GM19035 (cell line): Measurements from ENCODE around the gene MICAL3.

Source experiments
- ATAC-seq: cut with Tn5 transposase; IDR thresholded peaks from one replicate; pipeline ENCODE4 v1.9.1; 2021; ENCODE audit not compliant: unreplicated experiment

MICAL3 gene

GRCh38 chr22:17955590-17956379 is 68.6 kb downstream of the MICAL3 start:
- ATAC-seq: no peak

- no peak for ATAC-seq
Observed at GRCh38 chr22:17954860-17955587, 69.3 kb downstream of the MICAL3 start.

- ATAC-seq: no peak
Observed at GRCh38 chr22:17954200-17954859, 70.0 kb downstream of the MICAL3 start.

GRCh38 chr22:17953147-17953546 is 71.2 kb downstream of the MICAL3 start:
- ATAC-seq: no peak

- no peak for ATAC-seq
Observed at GRCh38 chr22:17952273-17952801, 72.0 kb downstream of the MICAL3 start.

- ATAC-seq: no peak
Observed at GRCh38 chr22:17951315-17951714, 73.0 kb downstream of the MICAL3 start.

- ATAC-seq: no peak
Observed at GRCh38 chr22:17950651-17951214, 73.6 kb downstream of the MICAL3 start.

GRCh38 chr22:17949642-17950473 is 74.5 kb downstream of the MICAL3 start:
- no peak for ATAC-seq

- ATAC-seq: no peak
Observed at GRCh38 chr22:17948101-17948500, 76.3 kb downstream of the MICAL3 start.

GRCh38 chr22:17946662-17947367 is 77.5 kb downstream of the MICAL3 start:
- ATAC-seq: no peak

- no peak for ATAC-seq
Observed at GRCh38 chr22:17945888-17946648, 78.3 kb downstream of the MICAL3 start.

- ATAC-seq: no peak
Observed at GRCh38 chr22:17945156-17945887, 79.0 kb downstream of the MICAL3 start.

GRCh38 chr22:17944256-17944655 is 80.1 kb downstream of the MICAL3 start:
- no peak for ATAC-seq

- ATAC-seq: no peak
Observed at GRCh38 chr22:17943533-17944249, 80.7 kb downstream of the MICAL3 start.

- no peak for ATAC-seq
Observed at GRCh38 chr22:17942721-17943120, 81.6 kb downstream of the MICAL3 start.

- ATAC-seq: no peak
Observed at GRCh38 chr22:17941471-17942406, 82.6 kb downstream of the MICAL3 start.

- ATAC-seq: no peak
Observed at GRCh38 chr22:17939579-17939978, 84.8 kb downstream of the MICAL3 start.
